Left forelimb (tissue), 1 donor: ENCODE data around the gene ZNRF1.

ENCODE experiments used
- DNase-seq: peaks from one replicate; pipeline ENCODE4 v3.0.0-alpha.2; 2018; ENCODE audit warnings: low spot score

ZNRF1 gene

GRCh38 chr16:75099738-75100602 is 101.1 kb downstream of the ZNRF1 start:
- no peak for DNase-seq

- DNase-seq: no peak
These were observed 101.8 kb downstream of the ZNRF1 start for GRCh38 chr16:75100603-75100990.

- DNase-seq: no peak
These were observed 102.8 kb downstream of the ZNRF1 start for GRCh38 chr16:75101635-75102034.

GRCh38 chr16:75102595-75102994 is 103.8 kb downstream of the ZNRF1 start:
- DNase-seq: no peak

- DNase-seq: no peak
These were observed 105.2 kb downstream of the ZNRF1 start for GRCh38 chr16:75103994-75104393.

GRCh38 chr16:75104836-75105235 is 106.0 kb downstream of the ZNRF1 start:
- no peak for DNase-seq

- no peak for DNase-seq
These were observed 106.7 kb downstream of the ZNRF1 start for GRCh38 chr16:75105306-75106061.

- no peak for DNase-seq
These were observed 107.8 kb downstream of the ZNRF1 start for GRCh38 chr16:75106351-75107274.

GRCh38 chr16:75107505-75107904 is 108.7 kb downstream of the ZNRF1 start:
- no peak for DNase-seq

- DNase-seq: no peak
These were observed 110.2 kb downstream of the ZNRF1 start for GRCh38 chr16:75108792-75109731.

GRCh38 chr16:75109732-75110243 is 111.0 kb downstream of the ZNRF1 start:
- DNase-seq: no peak

- peak; percentile 92 for DNase-seq
These were observed 112.1 kb downstream of the ZNRF1 start for GRCh38 chr16:75110637-75111513.

- DNase-seq: no peak
These were observed 112.7 kb downstream of the ZNRF1 start for GRCh38 chr16:75111514-75111940.

- no peak for DNase-seq
These were observed 113.3 kb downstream of the ZNRF1 start for GRCh38 chr16:75111961-75112733.

- DNase-seq: no peak
These were observed 114.1 kb downstream of the ZNRF1 start for GRCh38 chr16:75112734-75113491.

GRCh38 chr16:75113541-75114121 is 114.8 kb downstream of the ZNRF1 start:
- no peak for DNase-seq

- no peak for DNase-seq
These were observed 115.5 kb downstream of the ZNRF1 start for GRCh38 chr16:75114179-75114945.
